GM12891 (cell line): Measurements from ENCODE around the gene TBC1D12.

ENCODE experiments used
- DNase-seq: peaks from one replicate; pipeline ENCODE4 v3.0.0; 2011; ENCODE audit warnings: low spot score; ENCODE audit not compliant: insufficient read length
- FAIRE-seq: peaks from 2 replicates; lab custom pipeline; 2011; peaks lifted over from hg19 to GRCh38; lab: Jason Lieb, UNC
- PAX5 ChIP-seq: IDR thresholded peaks from 2 replicates; pipeline ENCODE4 v1.6.1; 2011; ENCODE audit warnings: low read length, moderate library complexity, mild to moderate bottlenecking; ENCODE audit not compliant: insufficient read depth, severe bottlenecking
- POLR2A ChIP-seq: IDR thresholded peaks from 2 replicates; pipeline ENCODE4 v1.6.1; 2011; ENCODE audit warnings: low read depth, low read length, control low read depth
- POLR2AphosphoS5 ChIP-seq: IDR thresholded peaks from 2 replicates; pipeline ENCODE4 v1.6.1; 2011; ENCODE audit warnings: low read depth, low read length, control low read depth
- POU2F2 ChIP-seq: IDR thresholded peaks from 2 replicates; pipeline ENCODE4 v1.6.1; 2011; ENCODE audit warnings: low read depth, mild to moderate bottlenecking, control low read depth, low read length, moderate library complexity
- SPI1 ChIP-seq: IDR thresholded peaks from 2 replicates; pipeline ENCODE4 v1.6.1; 2011; ENCODE audit warnings: low read depth, low read length, control low read depth
- TAF1 ChIP-seq: IDR thresholded peaks from 2 replicates; pipeline ENCODE4 v1.6.1; 2011; ENCODE audit warnings: low read depth, low read length, control low read depth

Gene TBC1D12

DNA sequence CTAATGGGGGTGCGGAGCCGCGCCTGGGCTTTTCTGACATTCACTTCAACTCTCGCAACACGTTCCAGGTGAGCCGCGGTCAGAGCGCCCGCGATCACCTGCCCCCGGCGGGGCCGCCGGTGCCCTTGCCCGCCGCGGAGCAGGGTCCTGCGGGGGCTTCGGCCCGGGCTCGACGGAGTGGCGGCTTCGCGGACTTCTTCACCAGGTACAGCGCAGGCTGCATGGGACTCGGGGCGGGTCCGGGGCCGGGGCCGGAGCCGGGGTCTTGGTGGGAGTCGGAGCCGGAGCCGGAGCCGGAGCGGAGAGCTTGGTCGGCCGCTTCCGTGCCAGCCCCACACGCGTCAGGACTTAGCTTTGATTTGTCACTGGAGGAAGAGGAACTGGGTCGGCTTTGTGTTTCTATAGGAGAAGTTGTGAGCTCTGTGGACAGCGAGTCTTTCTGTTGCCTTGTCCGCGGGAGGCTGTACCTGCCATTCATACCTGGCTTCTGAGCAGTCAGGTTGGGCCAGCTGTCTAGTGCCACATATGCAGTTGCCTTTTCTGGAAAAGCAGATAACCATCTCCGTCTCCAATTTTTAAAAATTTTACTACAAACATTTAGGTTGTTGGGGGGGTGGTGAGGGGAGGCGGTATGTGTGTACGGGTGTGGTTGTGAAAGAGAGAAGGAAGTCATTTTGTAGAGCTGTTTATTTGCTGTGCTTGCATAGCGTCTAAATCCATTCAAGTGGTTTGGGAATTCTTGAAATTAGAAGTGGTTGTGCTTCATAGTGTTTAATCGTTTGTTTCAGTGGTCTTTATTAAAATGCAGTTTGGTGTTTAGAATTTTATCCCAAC lies 1.3 kb downstream of the TBC1D12 start:
- DNase-seq, result peak; percentile 43
- peak; percentile 61; the same call in 1 of the 2 replicates for TF ChIP-seq TAF1
- TF ChIP-seq POU2F2, result no peak
- no peak for TF ChIP-seq PAX5
- peak; percentile 68; the same call in 1 of the 2 replicates for TF ChIP-seq POLR2A
- peak; percentile 67; the same call in 1 of the 2 replicates for TF ChIP-seq POLR2AphosphoS5
- peak; percentile 90 for TF ChIP-seq SPI1
- peak; percentile 62 for FAIRE-seq

DNA sequence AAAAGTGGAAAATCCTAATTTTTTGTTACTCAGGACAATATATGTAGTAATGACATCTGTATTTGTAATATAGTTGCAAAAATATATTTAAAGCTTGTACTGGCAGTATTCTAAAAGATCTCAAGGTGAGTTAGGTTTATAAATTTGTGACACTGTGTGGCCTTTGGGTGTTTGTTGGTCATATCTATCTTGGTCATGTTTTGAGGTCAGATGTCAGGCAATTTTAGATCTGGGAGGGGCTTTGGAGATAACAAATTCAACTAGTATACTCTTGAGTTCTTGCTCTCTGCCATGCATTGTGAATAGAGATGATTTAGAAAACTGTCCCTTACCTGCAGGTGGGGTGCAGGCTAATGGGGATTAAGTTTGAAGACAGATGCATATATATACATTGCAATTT lies 3.1 kb downstream of the TBC1D12 start:
- TF ChIP-seq PAX5, result no peak
- no peak for TF ChIP-seq POU2F2
- no peak for TF ChIP-seq POLR2AphosphoS5
- TF ChIP-seq SPI1, result no peak
- TF ChIP-seq TAF1, result no peak
- TF ChIP-seq POLR2A, result no peak
- FAIRE-seq, result no peak
- no peak for DNase-seq

DNA sequence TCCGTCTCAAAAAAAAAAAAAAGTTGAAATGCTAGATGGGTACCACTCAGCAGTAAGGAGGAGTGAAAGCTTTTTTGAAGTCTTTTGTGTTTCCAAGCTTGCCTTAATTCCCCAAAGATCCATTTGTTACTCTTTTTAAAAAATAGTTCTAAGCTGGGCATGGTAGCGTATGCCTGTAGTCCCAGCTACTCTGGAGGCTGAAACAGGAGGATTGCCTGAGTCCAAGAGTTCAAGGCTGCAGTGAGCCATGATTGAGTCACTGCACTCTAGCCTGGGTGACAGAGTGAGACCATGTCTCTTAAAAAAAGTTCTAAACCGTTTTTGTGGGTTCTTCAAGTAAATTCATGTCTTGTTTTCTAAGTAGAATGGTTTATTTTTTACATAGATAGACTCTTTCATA lies 5.3 kb downstream of the TBC1D12 start:
- DNase-seq (no peak), FAIRE-seq (no peak)

DNA sequence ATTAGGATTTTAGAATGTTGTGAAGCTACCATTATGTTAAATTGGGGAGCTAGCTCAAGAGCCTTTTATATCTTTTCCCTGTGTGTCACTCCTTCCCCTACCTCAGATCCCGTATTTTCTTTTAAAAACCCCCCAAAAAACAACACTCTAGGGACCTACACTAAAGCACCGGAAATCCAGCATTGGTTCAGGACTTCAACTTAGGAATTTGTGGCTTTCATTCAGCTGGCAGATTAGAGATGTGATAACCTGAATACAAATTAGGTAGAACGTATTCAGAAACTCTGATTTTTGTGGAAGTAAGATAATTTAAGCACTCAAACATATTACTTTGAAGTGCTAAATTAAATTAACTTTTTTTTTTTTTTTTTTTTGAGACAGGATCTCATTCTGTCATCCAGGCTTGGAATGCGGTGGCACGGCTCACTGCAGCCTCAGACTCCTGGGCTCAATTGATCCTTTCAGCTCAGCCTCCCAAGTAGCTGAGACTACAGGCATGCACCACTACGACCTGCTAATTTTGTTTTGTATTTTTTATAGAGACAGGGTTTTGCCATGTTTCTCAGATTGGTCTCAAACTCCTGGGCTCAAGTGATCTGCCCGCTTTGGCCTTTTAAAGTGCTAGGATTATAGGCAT lies 6.8 kb downstream of the TBC1D12 start:
- FAIRE-seq, result no peak
- TF ChIP-seq SPI1 (no peak), POU2F2 (no peak), POLR2A (no peak), POLR2AphosphoS5 (no peak), PAX5 (no peak), TAF1 (no peak)
- no peak for DNase-seq

More for the DNA sequence above, 5.3 kb downstream of the TBC1D12 start:
- TF ChIP-seq POLR2A (no peak), PAX5 (no peak), POU2F2 (no peak), TAF1 (no peak), SPI1 (no peak), POLR2AphosphoS5 (no peak)

DNA sequence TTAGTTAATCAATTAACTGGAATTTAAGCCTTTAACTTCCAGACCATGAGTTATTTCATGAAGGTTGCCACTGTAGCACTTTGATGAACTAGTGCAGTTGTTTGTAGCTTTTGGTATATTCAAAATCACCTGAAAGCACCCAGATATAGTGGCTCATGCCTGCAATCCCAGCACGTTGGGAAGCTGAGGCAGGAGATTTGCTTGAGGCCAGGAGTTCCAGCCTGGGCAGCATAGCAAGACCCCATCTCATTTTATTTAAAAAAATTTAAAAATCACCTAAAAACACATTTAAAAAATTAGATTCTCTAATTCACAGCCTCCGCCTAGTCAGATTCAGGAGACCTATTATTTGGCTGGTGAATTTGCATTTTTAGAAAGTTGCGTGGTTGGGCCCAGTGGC lies 9.0 kb downstream of the TBC1D12 start:
- FAIRE-seq (no peak), DNase-seq (no peak)
- no peak for TF ChIP-seq POLR2A
- no peak for TF ChIP-seq POU2F2
- no peak for TF ChIP-seq TAF1
- TF ChIP-seq POLR2AphosphoS5, result no peak

DNA sequence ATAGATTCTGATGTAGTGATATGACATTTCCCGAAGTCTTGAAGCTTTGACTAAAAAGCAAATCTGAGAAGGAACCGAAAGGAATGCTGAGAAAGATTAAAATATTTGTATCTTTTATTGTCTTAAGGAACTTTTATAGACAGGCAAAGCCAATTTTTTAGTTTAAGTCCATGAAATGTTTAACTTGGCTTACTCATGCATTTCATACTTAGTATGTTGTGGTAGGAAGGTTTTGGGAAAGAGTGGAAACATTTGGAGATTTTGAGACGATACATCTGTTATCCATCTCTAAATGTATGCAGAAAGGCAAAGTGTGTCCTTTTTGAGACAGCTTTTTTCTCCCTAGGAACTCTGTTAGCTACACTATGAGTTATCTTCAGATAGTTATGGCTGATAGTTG lies 10.1 kb downstream of the TBC1D12 start:
- DNase-seq (no peak), FAIRE-seq (no peak)
- TF ChIP-seq POLR2A, result no peak
- TF ChIP-seq POU2F2, result no peak
- TF ChIP-seq SPI1, result no peak
- no peak for TF ChIP-seq PAX5
- no peak for TF ChIP-seq POLR2AphosphoS5

DNA sequence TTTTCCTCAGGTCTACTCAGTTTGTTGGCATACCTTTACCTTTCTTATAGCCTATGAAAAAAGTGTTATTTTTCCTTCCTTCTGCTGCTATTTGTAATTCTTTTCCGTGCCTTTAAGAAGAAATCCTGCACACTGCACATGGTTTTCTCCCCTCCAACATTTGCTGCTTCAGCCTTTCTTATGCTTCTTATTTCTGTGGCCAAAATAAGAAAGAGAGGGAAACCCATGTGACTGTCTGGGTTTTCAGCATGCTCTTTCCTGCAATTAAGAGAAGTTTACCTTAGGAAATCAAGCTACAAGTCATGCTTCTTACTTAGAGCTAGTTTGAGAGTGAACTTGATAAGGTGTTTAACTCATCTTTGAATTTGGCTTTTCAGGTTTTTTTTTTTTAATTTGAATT lies 11.0 kb downstream of the TBC1D12 start:
- DNase-seq (no peak), FAIRE-seq (no peak)

DNA sequence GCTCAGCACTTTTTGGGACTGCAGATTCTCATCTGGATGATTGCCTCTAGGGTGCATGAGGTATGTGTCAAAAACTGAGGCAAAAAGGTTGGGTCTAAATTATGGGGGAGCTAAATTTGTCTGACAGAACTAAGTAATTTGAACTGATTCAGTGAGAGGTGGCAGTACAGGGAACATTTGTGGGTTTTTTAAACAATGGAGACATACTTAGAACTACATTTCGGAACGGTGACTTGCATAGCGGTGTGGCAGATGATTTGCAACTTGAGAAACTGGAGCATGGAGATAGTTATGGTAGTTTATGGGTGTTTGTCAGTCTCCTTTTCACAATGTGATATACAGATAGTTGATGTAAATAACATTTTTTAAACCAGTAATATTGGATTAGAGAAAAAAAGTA lies 14.6 kb downstream of the TBC1D12 start:
- DNase-seq (no peak), FAIRE-seq (no peak)
- no peak for TF ChIP-seq POU2F2
- TF ChIP-seq POLR2A, result no peak
- TF ChIP-seq TAF1, result no peak
- no peak for TF ChIP-seq PAX5
- TF ChIP-seq POLR2AphosphoS5, result no peak
- no peak for TF ChIP-seq SPI1

More for the DNA sequence above, 11.0 kb downstream of the TBC1D12 start:
- no peak for TF ChIP-seq TAF1
- no peak for TF ChIP-seq POLR2A
- TF ChIP-seq POLR2AphosphoS5, result no peak
- TF ChIP-seq SPI1, result no peak
- TF ChIP-seq POU2F2, result no peak
- no peak for TF ChIP-seq PAX5

DNA sequence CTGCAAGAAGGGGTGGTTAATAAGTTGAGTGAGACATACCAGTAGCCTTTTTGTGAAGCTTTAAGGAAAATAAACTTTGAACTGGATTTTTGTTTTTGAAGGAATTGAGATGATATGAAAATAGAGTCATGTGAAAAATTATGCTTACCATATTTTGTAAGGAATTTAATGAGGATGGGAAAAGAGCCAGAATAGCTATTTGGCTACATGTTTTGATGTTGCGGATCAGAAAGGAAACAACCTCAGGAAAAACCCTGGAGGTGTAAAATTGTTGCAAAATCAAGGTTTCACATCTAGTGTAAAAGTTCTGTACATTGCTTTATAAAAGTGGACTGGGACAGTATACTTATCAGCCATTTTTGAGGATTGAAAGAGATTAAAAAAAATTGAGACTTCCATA lies 15.0 kb downstream of the TBC1D12 start:
- TF ChIP-seq PAX5 (no peak), POLR2AphosphoS5 (no peak), TAF1 (no peak), POU2F2 (no peak), POLR2A (no peak), SPI1 (no peak)
- no peak for FAIRE-seq
- DNase-seq, result no peak

DNA sequence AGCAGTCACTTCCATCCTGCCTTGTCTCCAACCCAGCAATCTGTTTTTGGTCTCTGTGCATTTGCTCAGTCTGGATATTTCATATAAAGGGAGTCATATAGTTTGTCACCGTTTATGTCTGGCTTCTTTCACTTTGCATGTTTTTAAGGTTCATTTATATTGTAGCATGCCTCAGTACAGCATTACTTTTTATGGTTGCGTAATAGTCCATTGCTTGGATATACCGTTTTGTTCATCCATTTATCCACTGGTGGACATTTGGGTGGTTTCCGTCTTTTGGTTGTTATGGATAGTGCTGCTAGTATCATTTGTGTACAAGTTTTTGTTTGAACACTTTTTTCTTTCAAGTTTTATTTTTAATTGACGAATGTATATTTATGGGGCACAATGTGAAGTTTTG lies 18.2 kb downstream of the TBC1D12 start:
- TF ChIP-seq POU2F2 (no peak), POLR2A (no peak), SPI1 (no peak), POLR2AphosphoS5 (no peak), PAX5 (no peak), TAF1 (no peak)
- FAIRE-seq (no peak), DNase-seq (no peak)
